Measurements from ENCODE around the gene HSP90AB1. TPM values are rescaled to one million over a fixed set of nuclear protein-coding genes. Genes with fewer than 3 reads are reported as not detected.

The HSP90AB1 gene
- total RNA-seq, 1 donor from 2014 or later, result 509 TPM

DNA sequence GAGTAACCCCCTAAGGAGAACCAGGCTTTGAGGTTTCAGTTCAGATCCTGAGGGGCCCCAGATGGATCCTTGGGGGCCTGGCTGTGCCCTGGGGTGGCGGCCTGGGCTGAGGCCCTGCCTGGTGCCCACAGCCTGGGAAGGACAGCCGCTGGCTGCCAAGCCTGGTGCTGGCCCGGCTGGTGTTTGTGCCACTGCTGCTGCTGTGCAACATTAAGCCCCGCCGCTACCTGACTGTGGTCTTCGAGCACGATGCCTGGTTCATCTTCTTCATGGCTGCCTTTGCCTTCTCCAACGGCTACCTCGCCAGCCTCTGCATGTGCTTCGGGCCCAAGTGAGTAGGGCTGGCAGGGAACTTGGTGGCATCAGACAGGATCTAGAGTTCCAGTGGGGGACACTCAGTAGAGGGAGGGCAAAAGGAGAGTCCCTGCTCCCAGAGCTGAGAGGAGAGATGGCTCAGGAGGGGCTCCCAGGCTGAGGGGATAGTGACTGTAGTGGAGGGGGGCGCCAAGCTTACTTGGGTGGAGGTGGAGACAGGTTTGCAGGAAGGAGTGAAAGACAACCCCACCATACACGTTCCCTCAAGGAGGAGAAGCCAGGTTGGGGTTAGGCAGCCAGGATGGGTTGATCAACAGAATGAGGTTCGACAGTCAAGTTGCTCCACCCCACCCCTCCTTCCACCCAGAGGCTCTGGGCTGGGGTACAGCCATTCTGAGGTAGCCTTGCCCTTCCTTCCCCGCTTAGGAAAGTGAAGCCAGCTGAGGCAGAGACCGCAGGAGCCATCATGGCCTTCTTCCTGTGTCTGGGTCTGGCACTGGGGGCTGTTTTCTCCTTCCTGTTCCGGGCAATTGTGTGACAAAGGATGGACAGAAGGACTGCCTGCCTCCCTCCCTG lies 14.0 kb upstream of the HSP90AB1 start:
- no peaks in the 10 kb centered on the region for H3K27me3 Mint-ChIP-seq (ENCODE audit: unreplicated experiment)
- no peak overlapping the region for H3K4me3 Mint-ChIP-seq (ENCODE audit: unreplicated experiment)
- H3K36me3 Mint-ChIP-seq (ENCODE audit: unreplicated experiment), result peaks cover 40% of the 10 kb centered on the region
- no peak for DNase-seq (ENCODE audit: extremely low spot score, unreplicated experiment)
- TF ChIP-seq, protein P1, sequence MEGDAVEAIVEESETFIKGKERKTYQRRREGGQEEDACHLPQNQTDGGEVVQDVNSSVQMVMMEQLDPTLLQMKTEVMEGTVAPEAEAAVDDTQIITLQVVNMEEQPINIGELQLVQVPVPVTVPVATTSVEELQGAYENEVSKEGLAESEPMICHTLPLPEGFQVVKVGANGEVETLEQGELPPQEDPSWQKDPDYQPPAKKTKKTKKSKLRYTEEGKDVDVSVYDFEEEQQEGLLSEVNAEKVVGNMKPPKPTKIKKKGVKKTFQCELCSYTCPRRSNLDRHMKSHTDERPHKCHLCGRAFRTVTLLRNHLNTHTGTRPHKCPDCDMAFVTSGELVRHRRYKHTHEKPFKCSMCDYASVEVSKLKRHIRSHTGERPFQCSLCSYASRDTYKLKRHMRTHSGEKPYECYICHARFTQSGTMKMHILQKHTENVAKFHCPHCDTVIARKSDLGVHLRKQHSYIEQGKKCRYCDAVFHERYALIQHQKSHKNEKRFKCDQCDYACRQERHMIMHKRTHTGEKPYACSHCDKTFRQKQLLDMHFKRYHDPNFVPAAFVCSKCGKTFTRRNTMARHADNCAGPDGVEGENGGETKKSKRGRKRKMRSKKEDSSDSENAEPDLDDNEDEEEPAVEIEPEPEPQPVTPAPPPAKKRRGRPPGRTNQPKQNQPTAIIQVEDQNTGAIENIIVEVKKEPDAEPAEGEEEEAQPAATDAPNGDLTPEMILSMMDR (IDR thresholded peaks at IDR 0.05), result no peak
- H3K27ac Mint-ChIP-seq (ENCODE audit: unreplicated experiment), result peak overlapping the region; percentile 83
- peaks cover 68% of the 10 kb centered on the region for H3K4me1 Mint-ChIP-seq (ENCODE audit: unreplicated experiment)
- H3K9me3 Mint-ChIP-seq (ENCODE audit: unreplicated experiment), result no peaks in the 10 kb centered on the region

GRCh38 chr6:44233567-44234100 lies 13.3 kb upstream of the HSP90AB1 start:
- H3K36me3 Mint-ChIP-seq (ENCODE audit: unreplicated experiment), result peaks cover 40% of the 10 kb centered on the region
- TF ChIP-seq, protein P1 (IDR thresholded peaks at IDR 0.05), result no peak
- H3K27ac Mint-ChIP-seq (ENCODE audit: unreplicated experiment), result peak overlapping the region; percentile 83
- DNase-seq (ENCODE audit: extremely low spot score, unreplicated experiment), result no peak
- no peaks in the 10 kb centered on the region for H3K27me3 Mint-ChIP-seq (ENCODE audit: unreplicated experiment)
- H3K4me1 Mint-ChIP-seq (ENCODE audit: unreplicated experiment), result peaks cover 67% of the 10 kb centered on the region
- no peaks in the 10 kb centered on the region for H3K9me3 Mint-ChIP-seq (ENCODE audit: unreplicated experiment)
- no peak overlapping the region for H3K4me3 Mint-ChIP-seq (ENCODE audit: unreplicated experiment)

- Mint-ChIP-seq H3K36me3 (ENCODE audit: unreplicated experiment) (peaks cover 34% of the 10 kb centered on the region), H3K27me3 (ENCODE audit: unreplicated experiment) (no peaks in the 10 kb centered on the region), H3K9me3 (ENCODE audit: unreplicated experiment) (no peaks in the 10 kb centered on the region), H3K27ac (ENCODE audit: unreplicated experiment) (peak overlapping the region; percentile 83), H3K4me1 (ENCODE audit: unreplicated experiment) (peaks cover 60% of the 10 kb centered on the region), H3K4me3 (ENCODE audit: unreplicated experiment) (no peak overlapping the region)
- TF ChIP-seq, protein P1 (IDR thresholded peaks at IDR 0.05), result peak; percentile 70
- no peak for DNase-seq (ENCODE audit: extremely low spot score, unreplicated experiment)
These were observed 12.5 kb upstream of the HSP90AB1 start for GRCh38 chr6:44234101-44235025.

GRCh38 chr6:44235269-44235668 lies 11.6 kb upstream of the HSP90AB1 start:
- no peaks in the 10 kb centered on the region for H3K27me3 Mint-ChIP-seq (ENCODE audit: unreplicated experiment)
- no peak overlapping the region for H3K4me3 Mint-ChIP-seq (ENCODE audit: unreplicated experiment)
- H3K9me3 Mint-ChIP-seq (ENCODE audit: unreplicated experiment), result no peaks in the 10 kb centered on the region
- DNase-seq (ENCODE audit: extremely low spot score, unreplicated experiment), result no peak
- peaks cover 58% of the 10 kb centered on the region for H3K4me1 Mint-ChIP-seq (ENCODE audit: unreplicated experiment)
- H3K36me3 Mint-ChIP-seq (ENCODE audit: unreplicated experiment), result peaks cover 33% of the 10 kb centered on the region
- TF ChIP-seq, protein P1 (IDR thresholded peaks at IDR 0.05), result no peak
- peak overlapping the region; percentile 83 for H3K27ac Mint-ChIP-seq (ENCODE audit: unreplicated experiment)

All from osteocyte (in vitro differentiated cells).